HG03342 (cell line): ENCODE data around the gene RGS8.

Experiments used
- ATAC-seq: cut with Tn5 transposase; IDR thresholded peaks from one replicate; pipeline ENCODE4 v1.9.1; 2021; ENCODE audit warnings: mild to moderate bottlenecking, moderate library complexity; ENCODE audit not compliant: unreplicated experiment

RGS8 gene, protein sequence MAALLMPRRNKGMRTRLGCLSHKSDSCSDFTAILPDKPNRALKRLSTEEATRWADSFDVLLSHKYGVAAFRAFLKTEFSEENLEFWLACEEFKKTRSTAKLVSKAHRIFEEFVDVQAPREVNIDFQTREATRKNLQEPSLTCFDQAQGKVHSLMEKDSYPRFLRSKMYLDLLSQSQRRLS

DNA sequence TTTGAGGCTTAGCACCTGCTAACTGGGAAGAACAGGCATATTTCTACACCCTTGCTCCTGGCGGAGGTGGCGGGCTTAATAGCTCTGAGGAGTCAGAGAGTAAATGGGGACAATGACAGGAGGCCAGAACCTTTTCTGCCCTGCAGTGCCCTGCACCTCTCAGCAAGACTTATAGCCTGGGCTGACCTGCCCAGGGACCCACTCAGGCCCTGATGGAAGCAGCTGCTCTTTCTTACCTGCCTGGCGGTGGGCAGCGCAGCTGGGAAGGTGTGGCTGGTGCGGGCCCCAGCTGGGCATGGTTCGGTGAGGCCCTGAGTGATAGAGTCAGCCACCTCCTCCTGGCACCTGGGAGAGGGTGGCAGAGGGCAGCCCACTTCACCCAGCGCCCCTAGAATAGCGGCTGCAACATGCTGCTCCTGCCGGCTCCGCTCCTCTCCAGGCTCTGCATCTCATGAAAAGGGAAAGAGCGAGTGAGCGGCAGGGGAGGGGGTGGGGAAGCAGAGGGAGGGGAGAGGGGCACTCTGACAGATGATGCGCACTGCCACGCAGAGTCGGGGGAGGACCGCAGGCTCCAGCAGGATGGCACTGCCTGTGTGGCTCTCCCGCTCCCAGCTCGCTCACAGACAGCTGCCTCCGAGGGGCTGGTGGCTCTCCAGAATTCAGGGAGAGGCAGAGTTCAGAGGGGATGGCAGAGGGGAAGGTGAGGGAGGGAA lies at the start of gene RGS8:
RGS8 (minus strand) TSS at position 472 of the 713 bp plus-strand sequence. CDS start 14,938 bp downstream, outside the sequence.
- no peak for ATAC-seq

DNA sequence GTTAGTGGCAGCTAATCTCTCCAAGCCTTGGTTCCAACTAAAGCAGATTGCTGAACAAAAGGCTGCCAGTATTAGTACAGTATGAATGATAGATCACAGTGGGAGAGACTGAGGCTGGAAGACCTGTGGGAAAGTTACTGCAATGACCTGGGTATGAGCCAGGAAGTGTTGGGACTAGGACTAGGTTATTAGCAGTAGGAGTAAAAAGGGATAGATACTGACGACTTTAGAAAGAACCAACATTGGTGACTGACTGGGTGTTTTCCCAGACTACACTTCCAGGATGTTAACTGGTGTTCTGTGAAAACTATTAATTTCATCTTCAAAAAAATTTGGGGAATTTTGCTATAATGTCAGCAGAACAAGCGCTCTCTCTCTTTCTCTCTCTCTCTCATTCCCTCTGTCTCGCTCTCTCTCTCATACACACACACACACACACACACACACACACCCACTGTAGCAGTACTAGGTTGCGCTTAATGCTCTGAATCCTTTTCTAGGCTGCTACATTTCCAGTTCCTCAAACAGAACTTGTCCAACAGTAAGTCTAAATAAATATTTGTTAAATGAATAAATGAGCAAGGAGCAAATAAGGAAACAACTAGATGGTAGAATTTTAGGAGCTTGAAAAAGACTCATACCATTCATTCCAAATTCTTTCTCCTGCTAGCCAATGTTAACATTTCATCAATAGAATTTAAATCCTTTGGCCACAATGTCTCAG lies 47.6 kb upstream of the RGS8 start:
- no peak for ATAC-seq

- ATAC-seq = no peak
Observed at GRCh38 chr1:182726912-182727311, 42.5 kb upstream of the RGS8 start.

- no peak for ATAC-seq
Observed at GRCh38 chr1:182725259-182726255, 41.2 kb upstream of the RGS8 start.

DNA sequence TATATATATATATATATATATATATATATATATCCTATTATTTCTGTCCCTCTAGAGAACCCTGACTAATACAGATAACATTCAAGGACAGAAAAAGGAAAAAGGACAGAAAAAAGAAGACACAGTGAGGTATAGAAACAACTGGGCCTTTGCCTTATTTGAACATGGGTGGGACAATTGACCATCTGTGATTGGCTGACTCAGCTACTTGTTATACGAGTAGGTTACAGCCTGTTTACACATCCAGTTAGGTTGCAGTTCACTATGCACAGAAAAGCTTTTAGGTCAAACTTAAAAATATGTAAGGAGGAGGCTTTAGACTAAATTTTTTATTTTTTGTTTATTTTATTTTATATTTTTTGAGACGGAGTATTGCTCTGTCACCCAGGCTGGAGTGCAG lies 39.8 kb upstream of the RGS8 start:
- ATAC-seq = no peak

- ATAC-seq = no peak
Observed at GRCh38 chr1:182723200-182723599, 38.8 kb upstream of the RGS8 start.

- ATAC-seq = no peak
Observed at GRCh38 chr1:182721525-182721924, 37.1 kb upstream of the RGS8 start.

DNA sequence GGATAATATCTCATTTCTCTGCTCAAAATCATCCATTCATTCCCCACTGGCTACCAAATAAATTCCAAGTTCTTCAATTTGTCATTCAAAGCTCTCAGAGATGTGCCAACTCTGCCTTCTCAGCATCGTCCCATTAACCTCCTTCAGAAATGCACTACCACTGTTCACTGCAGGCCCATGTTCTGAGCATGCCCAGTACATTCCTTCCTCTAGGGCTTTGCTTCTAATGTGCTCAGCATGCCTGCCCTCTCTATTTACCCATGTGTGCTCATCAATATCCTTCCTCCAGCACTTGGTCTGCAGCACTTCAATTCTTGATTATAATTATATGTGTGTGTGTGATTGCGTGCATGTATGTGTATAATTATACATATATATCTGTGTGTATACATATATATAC lies 36.1 kb upstream of the RGS8 start:
- no peak for ATAC-seq

GRCh38 chr1:182719553-182719952 lies 35.2 kb upstream of the RGS8 start:
- no peak for ATAC-seq

- no peak for ATAC-seq
Observed at GRCh38 chr1:182718311-182718710, 33.9 kb upstream of the RGS8 start.

GRCh38 chr1:182716740-182717720 lies 32.6 kb upstream of the RGS8 start:
- peak; percentile 78 for ATAC-seq

DNA sequence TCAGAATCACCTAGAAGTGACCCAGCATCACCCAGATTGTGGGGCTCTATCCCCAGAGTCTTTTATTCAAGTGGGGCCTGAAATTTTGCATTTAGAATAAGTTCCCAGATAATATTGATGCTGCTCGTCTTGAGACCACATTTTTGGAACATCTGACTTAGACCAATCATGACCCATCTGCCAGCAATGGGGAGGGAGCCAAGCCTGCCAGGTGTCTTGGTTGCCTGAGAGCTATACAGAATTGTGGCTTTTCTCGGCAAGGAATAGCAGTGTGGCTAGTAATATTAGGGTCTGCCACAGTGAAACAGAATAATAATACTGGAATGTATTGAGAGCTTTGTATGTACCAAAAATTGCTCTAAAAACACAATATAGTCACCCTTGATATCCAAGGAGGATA lies 31.1 kb upstream of the RGS8 start:
- no peak for ATAC-seq

- no peak for ATAC-seq
Observed at GRCh38 chr1:182714546-182714945, 30.2 kb upstream of the RGS8 start.

DNA sequence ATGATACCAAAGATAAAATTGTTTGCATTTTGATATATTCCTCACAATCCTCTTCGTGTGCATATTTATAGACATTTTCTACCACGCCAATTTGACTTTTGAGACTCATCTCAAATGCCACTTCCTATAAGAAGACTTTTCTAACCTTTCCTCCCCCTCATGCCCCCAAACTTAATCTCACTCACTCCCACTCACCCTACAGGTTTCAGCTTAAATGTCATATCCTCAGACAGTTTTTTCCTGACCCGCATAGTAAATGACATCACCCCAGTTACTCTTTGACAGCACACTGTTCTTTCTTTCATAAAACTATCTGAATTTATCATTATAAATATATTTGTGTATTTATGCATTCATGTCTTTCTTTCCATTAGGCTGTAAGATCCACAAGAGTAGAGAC lies 29.6 kb upstream of the RGS8 start:
- ATAC-seq = no peak

DNA sequence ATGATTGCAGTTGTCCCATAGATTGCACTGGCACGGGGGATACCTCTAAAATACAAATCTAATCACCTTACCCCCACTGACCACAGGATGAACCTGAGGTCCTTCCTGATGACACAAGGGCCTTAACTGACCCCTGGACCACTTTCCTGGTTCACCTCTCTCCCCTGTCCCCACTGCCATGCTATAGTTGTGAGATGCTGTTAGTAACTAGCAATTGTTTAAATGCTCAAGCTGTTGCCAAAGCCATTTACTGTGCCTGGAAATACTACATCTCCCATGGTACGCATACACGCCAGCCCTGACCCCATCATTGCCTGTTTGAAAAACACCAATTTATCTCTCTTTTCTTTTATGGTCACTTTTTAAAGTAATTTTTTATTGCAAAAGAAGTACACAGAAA lies 29.1 kb upstream of the RGS8 start:
- ATAC-seq = no peak

DNA sequence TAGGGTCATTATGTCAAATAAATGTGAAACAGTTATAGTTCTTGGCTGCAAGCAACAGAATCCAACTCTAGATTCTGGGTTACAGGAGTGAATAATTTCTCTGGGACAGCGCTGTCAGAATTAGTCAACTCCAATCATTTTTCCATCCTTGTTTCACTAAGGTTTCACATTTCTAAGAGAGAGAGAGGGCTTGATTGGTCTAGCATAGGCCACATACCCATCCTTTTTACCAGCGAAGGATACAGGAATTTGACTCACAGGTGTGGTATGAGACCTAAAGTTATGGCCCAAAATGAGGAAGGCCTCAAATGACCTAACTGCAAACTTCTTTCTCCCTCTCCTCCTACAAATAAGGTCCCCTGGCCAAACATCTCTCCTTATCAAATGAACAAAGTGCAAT lies 25.5 kb upstream of the RGS8 start:
- no peak for ATAC-seq

DNA sequence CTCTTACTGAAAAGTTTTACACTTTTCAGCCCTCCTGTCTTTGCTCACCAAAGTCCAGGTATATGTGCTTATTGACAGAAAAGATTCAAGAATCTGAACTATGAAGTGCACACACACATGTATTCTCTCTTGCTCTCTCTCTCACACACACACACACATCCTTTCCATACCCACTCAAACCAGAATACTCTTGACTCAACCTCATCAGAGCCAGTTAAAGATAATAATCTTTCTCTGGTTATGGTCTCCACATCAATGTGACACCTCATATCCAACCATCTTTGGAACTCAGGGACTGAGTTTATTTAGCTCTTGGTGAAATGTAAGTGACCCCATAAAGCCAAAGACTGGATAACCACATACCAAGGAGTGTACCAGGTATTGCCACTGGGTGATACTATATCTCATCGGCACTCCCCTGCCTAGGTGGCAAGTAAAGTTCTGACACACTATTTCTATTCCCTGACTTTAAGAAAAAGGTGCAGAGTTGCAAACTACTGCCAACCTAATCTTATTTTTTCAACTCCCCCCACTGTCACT lies 24.9 kb upstream of the RGS8 start:
- no peak for ATAC-seq

- no peak for ATAC-seq
Observed at GRCh38 chr1:182707122-182707521, 22.7 kb upstream of the RGS8 start.

DNA sequence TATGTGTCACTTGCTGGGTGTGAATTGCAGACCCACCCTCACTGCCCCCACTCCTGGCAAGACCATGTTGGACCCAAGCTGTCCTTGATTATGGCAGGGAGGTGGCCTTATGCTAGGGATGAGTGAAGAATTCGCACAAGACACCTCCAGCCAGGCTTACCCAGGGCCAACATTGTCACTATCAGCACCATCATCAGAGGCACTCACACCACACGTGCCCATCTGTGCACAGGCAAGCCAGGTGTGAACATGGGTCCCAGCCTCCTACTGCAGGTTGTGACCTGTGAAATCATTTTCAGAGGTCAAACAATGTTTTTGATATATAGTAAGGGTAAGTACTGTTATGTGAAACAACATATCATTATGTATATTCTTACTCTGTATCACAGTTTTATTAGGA lies 20.3 kb upstream of the RGS8 start:
- no peak for ATAC-seq
